GM18867 (cell line): Measurements from ENCODE around the gene RNF19B.

Experiments used
- ATAC-seq: cut with Tn5 transposase; IDR thresholded peaks from one replicate; pipeline ENCODE4 v1.9.1; 2021; ENCODE audit warnings: mild to moderate bottlenecking, moderate library complexity; ENCODE audit not compliant: unreplicated experiment

RNF19B gene

DNA sequence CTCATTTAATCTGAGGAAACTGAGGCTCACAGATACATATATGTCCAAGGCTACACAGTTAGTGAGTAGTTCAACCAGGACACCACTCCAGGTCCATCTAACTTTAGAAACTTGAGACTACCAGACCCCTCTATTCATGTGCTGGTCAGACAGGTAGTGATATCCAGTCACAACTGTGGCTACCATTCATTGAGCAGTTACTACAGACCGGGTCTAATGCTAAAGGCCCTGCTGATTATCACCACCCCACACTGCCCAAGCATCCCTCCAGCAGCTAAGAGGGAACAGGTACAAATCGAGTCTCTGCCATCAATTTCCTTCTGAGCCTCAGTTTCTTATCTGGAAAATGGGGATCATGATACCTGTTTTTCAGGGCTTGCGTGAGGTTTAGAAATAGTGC is 73.0 kb downstream of the RNF19B start:
- ATAC-seq: no peak

DNA sequence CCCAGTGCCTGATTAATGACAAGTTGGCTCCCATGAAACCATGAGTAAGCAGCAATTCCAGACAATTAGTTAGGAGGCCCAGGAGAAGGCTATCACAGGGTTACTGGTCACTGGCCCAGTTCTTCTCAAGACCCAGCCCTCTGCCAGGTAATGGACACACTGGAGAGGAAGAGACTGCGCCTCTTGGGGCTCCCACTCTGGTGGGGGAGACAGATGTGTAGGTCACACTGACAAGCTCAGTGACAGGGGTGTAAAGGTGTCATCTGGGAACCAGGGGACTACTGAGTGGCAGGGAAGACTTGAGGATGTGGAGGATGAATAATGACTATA is 73.4 kb downstream of the RNF19B start:
- ATAC-seq: no peak

DNA sequence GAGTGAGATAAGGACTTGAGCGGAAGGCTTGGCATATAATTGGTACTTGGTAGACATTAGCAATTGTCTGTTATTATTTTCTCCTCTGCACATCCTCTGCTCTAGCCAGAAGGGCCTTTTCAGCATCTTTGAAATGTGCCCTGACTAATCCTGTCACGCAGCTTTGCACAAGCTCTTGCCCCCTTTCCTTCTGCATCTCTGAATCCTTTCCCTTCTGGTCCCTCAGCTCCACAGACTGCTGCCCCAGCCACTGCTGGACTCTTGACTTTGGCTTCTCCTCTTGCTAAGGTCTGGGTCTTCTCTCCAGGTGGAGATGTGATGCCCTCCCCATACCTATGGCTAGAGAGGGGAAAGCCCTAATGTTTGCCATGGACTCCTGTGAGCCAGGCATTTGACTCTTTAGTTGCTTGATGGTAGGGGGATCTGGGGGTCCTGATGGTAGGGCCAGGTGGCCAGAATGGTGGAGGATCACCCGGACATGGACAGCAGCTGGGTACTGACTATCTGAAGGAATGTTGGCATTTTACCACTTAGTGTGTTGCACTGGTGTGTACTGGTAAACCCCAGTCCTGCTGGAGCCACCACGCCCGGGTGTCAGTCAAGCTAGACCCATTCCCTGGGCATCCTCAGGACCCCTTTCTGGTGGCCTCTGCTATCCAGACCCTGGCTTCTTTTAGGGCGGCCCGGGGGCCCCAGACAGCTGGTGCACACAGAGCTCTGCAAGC is 73.9 kb downstream of the RNF19B start:
- no peak for ATAC-seq

DNA sequence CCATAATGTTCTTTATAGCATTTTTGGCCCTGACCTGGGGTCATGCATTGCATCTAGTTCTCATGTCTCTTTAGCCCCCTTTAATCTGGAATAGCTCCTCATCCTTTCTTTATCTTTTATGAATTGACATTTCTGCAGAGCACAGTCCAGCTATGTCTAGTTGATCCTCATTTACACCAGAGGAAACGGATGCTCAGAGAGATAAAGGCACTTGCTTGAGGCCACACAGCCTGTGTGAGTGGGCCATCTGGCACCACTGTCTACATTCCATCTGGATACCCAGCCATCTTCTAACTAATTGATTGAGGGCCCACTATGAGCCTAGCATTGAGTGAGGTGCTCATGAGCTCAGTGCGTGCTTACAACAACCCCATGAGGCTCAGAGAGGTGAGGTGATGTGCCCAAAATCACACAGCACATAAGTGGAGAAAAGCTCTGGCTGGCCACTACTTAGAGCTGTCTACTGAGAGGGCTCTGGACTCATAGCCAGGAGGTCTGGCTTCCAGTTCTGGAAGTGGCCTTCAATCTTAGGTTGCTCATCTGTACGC is 74.8 kb downstream of the RNF19B start:
- ATAC-seq: no peak

DNA sequence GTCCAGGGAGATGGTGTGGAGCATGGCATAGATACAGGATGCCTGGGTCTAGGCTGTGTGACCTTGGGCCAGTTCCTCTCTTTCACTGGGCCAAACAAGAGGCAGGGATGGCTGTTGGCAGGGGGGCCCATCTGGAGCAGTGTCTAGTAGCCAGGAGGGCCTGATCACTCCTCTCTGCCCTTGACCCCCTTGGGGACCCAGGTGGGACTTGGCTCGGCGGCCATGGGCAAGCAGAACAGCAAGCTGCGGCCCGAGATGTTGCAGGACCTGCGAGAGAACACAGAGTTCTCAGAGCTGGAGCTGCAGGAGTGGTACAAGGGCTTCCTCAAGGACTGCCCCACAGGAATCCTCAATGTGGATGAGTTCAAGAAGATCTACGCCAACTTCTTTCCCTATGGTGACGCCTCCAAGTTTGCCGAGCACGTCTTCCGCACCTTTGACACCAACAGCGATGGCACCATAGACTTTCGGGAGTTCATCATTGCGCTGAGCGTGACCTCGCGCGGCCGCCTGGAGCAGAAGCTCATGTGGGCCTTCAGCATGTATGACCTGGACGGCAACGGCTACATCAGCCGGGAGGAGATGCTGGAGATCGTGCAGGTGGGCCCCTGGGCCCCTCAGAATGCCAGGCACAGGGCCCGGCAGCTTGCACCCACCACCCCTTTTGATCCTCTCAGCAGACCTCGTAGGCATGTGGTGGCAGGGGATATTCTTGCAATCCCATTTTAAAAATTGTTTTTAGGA is 75.8 kb downstream of the RNF19B start:
- no peak for ATAC-seq

DNA sequence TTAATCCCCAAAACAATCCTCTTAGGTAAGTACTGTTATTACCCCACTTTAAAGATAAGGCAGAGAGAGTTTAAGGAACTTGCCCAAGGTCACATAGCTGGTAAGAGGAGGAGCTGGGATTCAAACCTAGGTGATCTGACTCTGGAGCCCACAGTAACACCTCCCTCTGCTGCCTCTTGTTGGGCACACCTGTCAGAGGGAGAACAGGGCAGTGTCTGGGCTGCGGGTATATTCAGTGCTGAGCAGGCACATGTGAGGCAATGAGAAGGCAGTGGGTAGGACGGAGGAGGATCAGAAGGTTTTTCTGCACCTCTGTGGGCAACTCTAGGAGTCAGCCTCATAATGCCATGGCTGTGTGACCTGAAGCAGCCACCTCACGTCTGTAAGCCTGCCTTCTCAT is 76.5 kb downstream of the RNF19B start:
- ATAC-seq: no peak

DNA sequence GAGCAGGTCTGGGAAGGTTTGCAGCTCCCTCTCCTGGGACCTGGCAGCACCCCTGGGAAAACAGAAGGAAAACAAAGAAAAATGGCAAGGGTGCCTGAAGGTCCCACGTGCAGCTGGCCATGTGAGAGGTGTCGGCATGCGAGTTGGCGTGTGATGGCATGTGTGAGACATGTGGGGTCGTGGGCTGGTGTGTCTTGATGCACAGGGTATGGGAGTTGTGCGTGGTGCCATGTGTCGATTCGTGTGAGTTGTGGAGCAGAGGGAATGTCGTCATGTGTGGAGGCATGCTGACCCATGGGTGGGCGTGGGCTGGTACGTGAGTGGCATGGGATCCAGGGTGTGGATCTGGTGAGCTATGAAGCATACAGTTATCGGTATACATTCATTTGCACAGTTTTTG is 77.0 kb downstream of the RNF19B start:
- no peak for ATAC-seq

DNA sequence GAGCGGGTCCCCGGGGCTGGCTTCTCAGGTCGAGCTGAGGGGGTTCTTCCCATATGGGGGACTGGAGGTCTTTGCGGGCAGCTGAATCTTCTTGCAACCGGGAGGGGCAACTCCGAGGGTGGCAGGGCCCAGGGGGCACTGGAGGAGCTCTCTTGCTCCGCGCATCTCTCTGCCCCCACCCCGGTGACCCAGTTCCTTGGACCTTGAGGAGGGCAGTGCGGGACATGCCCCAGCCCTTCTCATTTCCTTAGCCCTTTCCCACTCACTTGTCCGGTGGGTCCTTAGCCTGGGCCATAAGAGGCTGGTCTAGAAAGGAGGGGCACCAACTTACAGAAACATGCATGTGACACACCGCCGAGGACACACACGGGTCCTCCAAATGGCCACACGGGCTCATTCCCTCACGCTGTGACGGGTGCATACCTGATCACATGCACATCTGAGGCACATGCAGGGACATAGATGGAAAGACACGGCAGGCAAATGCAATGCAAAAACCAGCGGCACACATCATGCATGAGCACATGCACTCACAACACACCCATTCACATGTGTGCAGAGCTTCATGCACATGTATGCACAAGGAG is 77.7 kb downstream of the RNF19B start:
- ATAC-seq: no peak
